GM12801 (cell line): ENCODE data around the gene RTL5.

Experiments
- CTCF ChIP-seq: IDR thresholded peaks from one replicate; pipeline ENCODE4 v1.5.1; 2011; ENCODE audit warnings: control low read depth; ENCODE audit not compliant: insufficient read length; ENCODE audit errors: extremely low read depth

RTL5 gene

GRCh38 chrX:72080800-72081199 is 50.9 kb downstream of the RTL5 start:
- no peak for TF ChIP-seq CTCF

GRCh38 chrX:72080150-72080549 is 51.6 kb downstream of the RTL5 start:
- no peak for TF ChIP-seq CTCF

GRCh38 chrX:72079607-72080006 is 52.1 kb downstream of the RTL5 start:
- TF ChIP-seq CTCF: no peak

GRCh38 chrX:72078411-72078810 is 53.3 kb downstream of the RTL5 start:
- no peak for TF ChIP-seq CTCF
